Adrenal gland (tissue), 12 donors: ENCODE data around the gene HAUS3. TPM values are rescaled to one million over a fixed set of nuclear protein-coding genes. Genes with fewer than 3 reads are reported as not detected.

Experiments used
- DNase-seq, 7 donors: peaks; one replicate each; pipeline ENCODE4 v3.0.0-alpha.2; 2019 to 2020
- H3K27ac ChIP-seq, 5 donors: fragments of 200-600 bp; sonication (generic) in 4 of 5; 1 replicate in 3 of 5; 2 replicates in 2 of 5; pipeline versions ENCODE4 v1.5.1 to v1.8.0; 2016 to 2020; ENCODE audit warnings: mild to moderate bottlenecking in 1 of 5
- H3K27me3 ChIP-seq: fragments of 200-600 bp; 2 replicates; pipeline ENCODE4 v1.8.0; 2021
- H3K36me3 ChIP-seq, 2 donors: fragments of 200-600 bp; replicated peaks in 1 of 2; 1 replicate in 1 of 2; 2 replicates in 1 of 2; pipeline versions ENCODE4 v1.5.1 to v1.8.0; 2018 to 2022
- H3K4me1 ChIP-seq, 2 donors: fragments of 200-600 bp; replicated peaks in 1 of 2; 1 replicate in 1 of 2; 2 replicates in 1 of 2; pipeline versions ENCODE4 v1.5.1 to v1.8.0; 2018 to 2021
- H3K4me3 ChIP-seq, 4 donors: fragments of 200-600 bp; sonication (generic) in 3 of 4; one replicate each; pipeline ENCODE4 v1.5.1; 2016 to 2018
- H3K9me3 ChIP-seq, 3 donors: fragments of 200-600 bp; sonication (generic) in 1 of 3; replicated peaks in 1 of 3; 1 replicate in 2 of 3; 2 replicates in 1 of 3; pipeline versions ENCODE4 v1.5.1 to v1.8.0; 2016 to 2021
- POLR2A ChIP-seq, 2 donors: fragments of 450-650 bp; IDR thresholded peaks; one replicate each; pipeline ENCODE4 v1.6.1; 2017; ENCODE audit warnings: antibody characterized with exemption in 2 of 2, mild to moderate bottlenecking in 2 of 2, moderate library complexity in 1 of 2
- WGBS, 4 donors: extraction: QIAGEN DNeasy Blood & Tissue Kit in 2 of 4; methylation state at CpG; one replicate each; pipeline versions ENCODE4 v1.1.5 to v1.1.7; 2013 to 2017; 5-methylcytosine and 5-hydroxymethylcytosine counted together
- intact Hi-C, 2 donors: fragments of 100-400 bp; cut with DNase I; formaldehyde crosslinking; loops; one replicate each; pipeline versions ENCODE4 v1.14.1 to v1.15.0; 2022 to 2023
- polyA plus RNA-seq, 3 donors: library from polyadenylated mRNA; stranded (reverse); fragments of 200-250 nt in 2 of 3; fragments of 350-450 nt in 1 of 3; fragmentation: Illumina TruSeq in 1 of 3; extraction: RNeasy Lipid Tissue Mini Kit (QIAGEN cat#74804) in 1 of 3; gene quantifications; one replicate each; pipeline ENCODE4 v1.2.3, GENCODE V29; 2013 to 2014
- total RNA-seq, 9 donors: library from RNA; depleted of rRNA in 4 of 9; stranded (reverse); fragments of >200 nt in 4 of 9; fragments of 120-200 nt in 1 of 9; fragmentation: NEBNext Ultra II Directional in 1 of 9; extraction: Animal tissue kit (Norgen Biotek cat#: 25700) in 1 of 9; gene quantifications; one replicate each; pipeline versions ENCODE4 v1.1.0 to v1.2.4, GENCODE V29; 2013 to 2023
- TF ChIP-seq, protein P1 (sequence below), 6 experiments: fragments of 450-650 bp in 4 of 6; fragments of 200-600 bp in 2 of 6; sonication (generic) in 1 of 6; IDR thresholded peaks; 1 replicate in 5 of 6; 2 replicates in 1 of 6; pipeline versions ENCODE4 v1.5.1 to v1.8.0; 2016 to 2021; ENCODE audit warnings: antibody characterized with exemption in 6 of 6, mild to moderate bottlenecking in 2 of 6, moderate library complexity in 1 of 6
- donor health status: healthy with polysubstance abuse.
- donor health status: Bipolar disorder and iron deficiency.
- donor health status: DM: yes; HTN: yes; CAD: no.
- donor health status: DM: no; HTN: no; CAD: no.
- donor health status: DM: no; HTN: no; CAD: no.
- donor health status: DM: yes; HTN: yes; CAD: no.

Gene HAUS3
- total and polyA plus RNA-seq, 12 donors = 8.3 to 19.1 (median 13.1) TPM

DNA sequence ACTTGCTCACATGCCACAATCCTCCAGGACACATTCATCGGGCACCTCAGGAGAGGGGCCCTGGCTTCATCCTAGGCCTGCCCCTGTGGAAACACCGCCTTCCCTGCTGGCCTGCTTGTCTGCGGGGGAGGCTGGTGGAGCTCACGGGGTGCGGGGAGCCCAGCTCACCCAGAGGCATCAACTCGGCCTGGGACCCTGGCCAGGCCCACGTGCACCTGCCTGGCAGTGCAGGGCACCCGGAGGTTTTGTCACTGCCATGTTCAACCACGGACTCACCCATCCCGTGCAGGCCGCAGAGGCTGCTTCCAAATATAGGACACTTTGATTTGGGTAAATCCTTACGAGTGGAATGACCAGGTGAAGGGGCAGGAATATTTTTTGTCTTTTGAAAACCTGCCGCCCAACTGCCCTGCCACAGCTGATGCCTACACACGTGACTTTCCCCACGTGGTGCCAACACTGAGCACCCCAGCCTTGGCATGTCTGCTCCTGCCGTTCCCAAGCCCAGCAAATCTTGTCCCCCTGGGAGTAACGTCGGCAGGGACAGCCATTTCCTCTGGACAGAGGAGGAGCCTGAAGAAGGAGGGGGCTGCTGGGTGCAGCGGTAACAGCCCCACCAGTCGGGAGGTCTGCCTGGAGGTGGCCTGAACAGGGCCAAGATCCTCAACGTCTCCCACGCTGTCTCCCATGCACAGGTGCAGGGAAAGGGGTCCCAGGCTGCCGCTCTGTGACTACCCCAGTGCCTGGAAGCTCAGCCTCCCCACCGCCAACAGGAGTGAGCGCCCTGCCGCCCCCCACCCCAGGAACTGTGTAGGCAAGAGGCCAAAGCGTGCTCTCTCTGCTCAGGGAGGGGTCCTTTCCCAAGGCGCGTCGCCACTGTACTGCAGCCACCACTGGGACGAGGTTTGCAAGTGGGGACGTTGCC, 11.5 kb upstream of the HAUS3 start:
- Histone ChIP-seq H3K4me3 (no peak overlapping the region), H3K4me1 (peaks cover 27 to 41% of the 10 kb centered on the region in 2 donors), H3K36me3 (peaks cover 0 to 72% of the 10 kb centered on the region in 2 donors), H3K9me3 (no peaks in the 10 kb centered on the region), H3K27me3 (no peaks in the 10 kb centered on the region), H3K27ac (peak overlapping the region in 2 of 5 donors; percentile 14 to 34)
- intact Hi-C loops = no loop called here
- TF ChIP-seq, protein P1, sequence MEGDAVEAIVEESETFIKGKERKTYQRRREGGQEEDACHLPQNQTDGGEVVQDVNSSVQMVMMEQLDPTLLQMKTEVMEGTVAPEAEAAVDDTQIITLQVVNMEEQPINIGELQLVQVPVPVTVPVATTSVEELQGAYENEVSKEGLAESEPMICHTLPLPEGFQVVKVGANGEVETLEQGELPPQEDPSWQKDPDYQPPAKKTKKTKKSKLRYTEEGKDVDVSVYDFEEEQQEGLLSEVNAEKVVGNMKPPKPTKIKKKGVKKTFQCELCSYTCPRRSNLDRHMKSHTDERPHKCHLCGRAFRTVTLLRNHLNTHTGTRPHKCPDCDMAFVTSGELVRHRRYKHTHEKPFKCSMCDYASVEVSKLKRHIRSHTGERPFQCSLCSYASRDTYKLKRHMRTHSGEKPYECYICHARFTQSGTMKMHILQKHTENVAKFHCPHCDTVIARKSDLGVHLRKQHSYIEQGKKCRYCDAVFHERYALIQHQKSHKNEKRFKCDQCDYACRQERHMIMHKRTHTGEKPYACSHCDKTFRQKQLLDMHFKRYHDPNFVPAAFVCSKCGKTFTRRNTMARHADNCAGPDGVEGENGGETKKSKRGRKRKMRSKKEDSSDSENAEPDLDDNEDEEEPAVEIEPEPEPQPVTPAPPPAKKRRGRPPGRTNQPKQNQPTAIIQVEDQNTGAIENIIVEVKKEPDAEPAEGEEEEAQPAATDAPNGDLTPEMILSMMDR (IDR thresholded peaks at IDR 0.05) = no peak
- TF ChIP-seq POLR2A (IDR thresholded peaks at IDR 0.05) = no peak
- DNase-seq = peak in 4 of 7 donors; percentile 1 to 50 (median 20)
- WGBS, 4 donors = 80 to 85% (median 81%) methylated on average over 15 to 32 of the region's 32 CpGs

DNA sequence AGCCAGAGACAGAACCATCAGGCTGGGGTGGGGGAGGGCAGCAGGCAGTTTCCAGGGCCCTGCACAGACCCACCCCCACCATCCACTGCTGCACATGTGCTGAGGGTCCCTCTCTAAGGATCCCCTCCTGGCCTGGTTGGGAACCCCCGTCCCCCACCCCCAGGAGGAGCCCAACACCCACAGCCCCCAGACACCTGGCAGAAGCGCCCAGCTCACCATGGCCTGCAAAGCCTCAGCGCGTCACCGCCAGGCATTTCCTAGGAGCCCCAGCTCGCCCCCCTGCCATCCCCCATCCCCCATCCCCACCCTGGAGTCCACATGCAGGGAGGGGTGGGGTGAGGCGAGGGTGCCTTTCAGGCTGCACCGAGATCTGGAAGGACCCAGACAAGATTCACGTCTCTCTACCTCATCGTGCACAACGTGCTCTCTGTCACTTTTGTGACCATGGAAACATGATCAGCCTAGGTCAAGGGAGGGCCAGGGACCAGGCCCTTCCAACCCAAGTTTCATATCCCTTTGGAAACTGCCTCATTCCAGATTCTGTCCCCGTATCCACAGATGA, 10.7 kb upstream of the HAUS3 start:
- no peak for TF ChIP-seq POLR2A (IDR thresholded peaks at IDR 0.05)
- TF ChIP-seq, protein P1 (IDR thresholded peaks at IDR 0.05) = no peak
- Histone ChIP-seq H3K36me3 (peaks cover 0 to 75% of the 10 kb centered on the region in 2 donors), H3K27me3 (no peaks in the 10 kb centered on the region), H3K4me3 (no peak overlapping the region), H3K27ac (no peak overlapping the region), H3K9me3 (no peaks in the 10 kb centered on the region), H3K4me1 (peaks cover 20 to 33% of the 10 kb centered on the region in 2 donors)
- no peak for DNase-seq
- intact Hi-C loops = no loop called here
- WGBS, 4 donors = 66 to 80% (median 78%) methylated on average over 1 to 12 of the region's 12 CpGs

- TF ChIP-seq, protein P1 (IDR thresholded peaks at IDR 0.05) = no peak
- TF ChIP-seq POLR2A (IDR thresholded peaks at IDR 0.05) = no peak
- Histone ChIP-seq H3K4me1 (peaks cover 14 to 27% of the 10 kb centered on the region in 2 donors), H3K27ac (no peak overlapping the region), H3K36me3 (peaks cover 0 to 77% of the 10 kb centered on the region in 2 donors), H3K4me3 (no peak overlapping the region), H3K27me3 (no peaks in the 10 kb centered on the region), H3K9me3 (no peaks in the 10 kb centered on the region)
- DNase-seq = peak in 1 of 7 donors; percentile 42
- intact Hi-C loops = no loop called here
- 89 to 100% (median 91%) methylated on average over 2 to 16 of the region's 16 CpGs for WGBS, 4 donors
Observed at GRCh38 chr4:2251795-2252529, 10.0 kb upstream of the HAUS3 start.
